ENCODE measurements around the gene EVL.

DNA sequence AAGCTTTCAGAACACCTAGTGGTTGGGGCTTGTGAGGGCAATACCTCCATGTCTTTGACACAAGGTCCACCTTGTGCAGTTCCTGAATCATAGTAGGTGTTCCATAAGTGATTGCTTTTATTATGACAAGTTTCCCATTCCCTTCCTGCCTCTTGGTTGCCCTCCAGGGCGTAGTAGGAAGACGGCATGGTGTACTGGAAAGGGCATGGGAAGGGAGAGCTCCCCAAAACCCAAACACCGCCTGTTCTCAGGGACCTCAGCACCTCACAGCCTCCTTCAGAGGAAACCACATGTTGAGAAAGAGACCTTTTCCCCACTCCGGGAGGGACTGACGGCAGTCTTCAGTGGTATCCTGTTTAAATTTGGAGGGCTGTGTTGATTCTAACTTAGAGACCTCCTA, 21.1 kb downstream of the EVL start:
- TF ChIP-seq, protein P1, sequence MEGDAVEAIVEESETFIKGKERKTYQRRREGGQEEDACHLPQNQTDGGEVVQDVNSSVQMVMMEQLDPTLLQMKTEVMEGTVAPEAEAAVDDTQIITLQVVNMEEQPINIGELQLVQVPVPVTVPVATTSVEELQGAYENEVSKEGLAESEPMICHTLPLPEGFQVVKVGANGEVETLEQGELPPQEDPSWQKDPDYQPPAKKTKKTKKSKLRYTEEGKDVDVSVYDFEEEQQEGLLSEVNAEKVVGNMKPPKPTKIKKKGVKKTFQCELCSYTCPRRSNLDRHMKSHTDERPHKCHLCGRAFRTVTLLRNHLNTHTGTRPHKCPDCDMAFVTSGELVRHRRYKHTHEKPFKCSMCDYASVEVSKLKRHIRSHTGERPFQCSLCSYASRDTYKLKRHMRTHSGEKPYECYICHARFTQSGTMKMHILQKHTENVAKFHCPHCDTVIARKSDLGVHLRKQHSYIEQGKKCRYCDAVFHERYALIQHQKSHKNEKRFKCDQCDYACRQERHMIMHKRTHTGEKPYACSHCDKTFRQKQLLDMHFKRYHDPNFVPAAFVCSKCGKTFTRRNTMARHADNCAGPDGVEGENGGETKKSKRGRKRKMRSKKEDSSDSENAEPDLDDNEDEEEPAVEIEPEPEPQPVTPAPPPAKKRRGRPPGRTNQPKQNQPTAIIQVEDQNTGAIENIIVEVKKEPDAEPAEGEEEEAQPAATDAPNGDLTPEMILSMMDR (IDR thresholded peaks at IDR 0.05; ENCODE audit: insufficient read depth, low read length), result no peak
- no peak for TF ChIP-seq POLR2AphosphoS5 (IDR thresholded peaks at IDR 0.05; ENCODE audit: low read depth)
- no peak for TF ChIP-seq GABPA (IDR thresholded peaks at IDR 0.05; ENCODE audit: low read depth)
- TF ChIP-seq, protein P2, sequence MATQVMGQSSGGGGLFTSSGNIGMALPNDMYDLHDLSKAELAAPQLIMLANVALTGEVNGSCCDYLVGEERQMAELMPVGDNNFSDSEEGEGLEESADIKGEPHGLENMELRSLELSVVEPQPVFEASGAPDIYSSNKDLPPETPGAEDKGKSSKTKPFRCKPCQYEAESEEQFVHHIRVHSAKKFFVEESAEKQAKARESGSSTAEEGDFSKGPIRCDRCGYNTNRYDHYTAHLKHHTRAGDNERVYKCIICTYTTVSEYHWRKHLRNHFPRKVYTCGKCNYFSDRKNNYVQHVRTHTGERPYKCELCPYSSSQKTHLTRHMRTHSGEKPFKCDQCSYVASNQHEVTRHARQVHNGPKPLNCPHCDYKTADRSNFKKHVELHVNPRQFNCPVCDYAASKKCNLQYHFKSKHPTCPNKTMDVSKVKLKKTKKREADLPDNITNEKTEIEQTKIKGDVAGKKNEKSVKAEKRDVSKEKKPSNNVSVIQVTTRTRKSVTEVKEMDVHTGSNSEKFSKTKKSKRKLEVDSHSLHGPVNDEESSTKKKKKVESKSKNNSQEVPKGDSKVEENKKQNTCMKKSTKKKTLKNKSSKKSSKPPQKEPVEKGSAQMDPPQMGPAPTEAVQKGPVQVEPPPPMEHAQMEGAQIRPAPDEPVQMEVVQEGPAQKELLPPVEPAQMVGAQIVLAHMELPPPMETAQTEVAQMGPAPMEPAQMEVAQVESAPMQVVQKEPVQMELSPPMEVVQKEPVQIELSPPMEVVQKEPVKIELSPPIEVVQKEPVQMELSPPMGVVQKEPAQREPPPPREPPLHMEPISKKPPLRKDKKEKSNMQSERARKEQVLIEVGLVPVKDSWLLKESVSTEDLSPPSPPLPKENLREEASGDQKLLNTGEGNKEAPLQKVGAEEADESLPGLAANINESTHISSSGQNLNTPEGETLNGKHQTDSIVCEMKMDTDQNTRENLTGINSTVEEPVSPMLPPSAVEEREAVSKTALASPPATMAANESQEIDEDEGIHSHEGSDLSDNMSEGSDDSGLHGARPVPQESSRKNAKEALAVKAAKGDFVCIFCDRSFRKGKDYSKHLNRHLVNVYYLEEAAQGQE (IDR thresholded peaks at IDR 0.05; ENCODE audit: insufficient replicate concordance, low read depth), result no peak

Measured in HL-60 (cell line).